ENCODE measurements around the gene SLCO4C1. TPM values are rescaled to one million over a fixed set of nuclear protein-coding genes. Genes with fewer than 3 reads are reported as not detected.
A peak's percentile ranks its signal among the peaks of the same experiment; 100 is the strongest.
"Not testable (repeated sequence)": the region's sequence is repeated elsewhere in the genome, so short reads cannot be mapped to it uniquely, and the experiment has no call there.

SLCO4C1 gene
- under 1 TPM; 0.16 to 0.24 TPM for total RNA-seq
- long read RNA-seq: 0 reads

DNA sequence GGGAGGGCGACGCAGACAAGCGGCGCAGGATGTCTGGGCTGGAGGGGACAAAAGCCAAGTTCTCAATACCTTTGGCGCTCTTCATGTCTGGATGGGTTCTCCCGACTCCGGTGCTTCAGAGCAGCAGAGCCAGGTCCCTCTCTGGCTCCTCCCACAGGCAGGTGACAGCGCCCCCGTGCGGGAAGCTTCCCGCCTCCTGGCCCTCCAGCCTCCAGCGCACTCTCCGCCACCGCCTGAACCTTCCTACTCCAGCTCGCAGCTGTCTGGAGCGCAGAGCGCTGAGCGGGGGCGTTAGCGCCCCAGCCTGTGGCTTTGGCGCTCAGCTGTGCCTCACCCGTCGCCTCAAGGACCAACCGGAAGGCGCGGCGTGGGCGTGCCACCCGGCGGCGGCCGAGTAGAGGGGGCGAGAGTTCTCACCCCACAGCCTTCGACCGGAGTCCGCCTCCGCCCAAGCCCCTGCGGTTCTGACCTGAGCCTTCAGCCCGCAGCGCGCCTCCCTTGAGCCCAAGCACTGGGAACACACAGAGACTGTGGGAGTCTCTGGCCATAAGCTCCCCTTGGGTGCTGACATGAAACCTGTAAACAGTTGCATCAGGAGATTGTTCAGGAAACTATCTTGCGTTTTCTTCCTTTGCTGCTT, at the start of gene SLCO4C1:
SLCO4C1 (minus strand) TSS at position 107 of the 640 bp plus-strand sequence; CDS start at position 85, 22 bp downstream.
- DNase-seq: peak; percentile 61
- ATAC-seq: peak; percentile 90 to 98
- intact Hi-C loops (cut with DNase I): no loop called here

GRCh38 chr5:102341681-102342288, 45.7 kb upstream of the SLCO4C1 start:
- DNase-seq (no peak), ATAC-seq (no peak)
- intact Hi-C loops (cut with DNase I): no loop called here

DNA sequence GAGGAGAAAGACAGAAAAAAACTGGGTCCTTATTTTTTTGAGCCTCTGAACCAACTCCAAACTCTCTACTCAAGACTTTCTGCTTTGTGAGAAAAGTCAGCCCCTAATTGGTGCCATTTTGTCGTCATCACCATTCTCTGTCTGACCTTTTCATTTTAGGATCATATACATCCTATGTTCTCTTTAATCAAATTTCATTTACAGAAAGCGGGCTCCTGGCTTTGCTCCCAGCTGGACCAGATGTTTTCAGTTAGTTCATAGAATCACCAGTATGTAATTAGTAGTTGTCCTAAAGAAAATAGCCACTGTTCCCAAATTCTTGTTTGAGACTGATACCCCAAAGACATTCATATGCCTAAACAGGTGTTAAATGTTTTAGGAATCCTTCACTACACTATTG, 28.6 kb upstream of the SLCO4C1 start:
- intact Hi-C loops (cut with DNase I): no loop called here
- ATAC-seq (no peak), DNase-seq (no peak)

GRCh38 chr5:102318801-102319200, 22.7 kb upstream of the SLCO4C1 start:
- ATAC-seq; intact Hi-C loops (cut with DNase I); DNase-seq: not testable (repeated sequence)

- no peak for DNase-seq
- intact Hi-C loops (cut with DNase I): no loop called here
- ATAC-seq: no peak
Measured at GRCh38 chr5:102314328-102314727, 18.2 kb upstream of the SLCO4C1 start.

GRCh38 chr5:102313912-102314311, 17.8 kb upstream of the SLCO4C1 start:
- intact Hi-C loops (cut with DNase I): no loop called here
- no peak for DNase-seq
- no peak for ATAC-seq

- DNase-seq: no peak
- intact Hi-C loops (cut with DNase I): no loop called here
- ATAC-seq: no peak
Measured at GRCh38 chr5:102312586-102313370, 16.7 kb upstream of the SLCO4C1 start.

GRCh38 chr5:102309586-102309985, 13.5 kb upstream of the SLCO4C1 start:
- ATAC-seq: no peak

DNA sequence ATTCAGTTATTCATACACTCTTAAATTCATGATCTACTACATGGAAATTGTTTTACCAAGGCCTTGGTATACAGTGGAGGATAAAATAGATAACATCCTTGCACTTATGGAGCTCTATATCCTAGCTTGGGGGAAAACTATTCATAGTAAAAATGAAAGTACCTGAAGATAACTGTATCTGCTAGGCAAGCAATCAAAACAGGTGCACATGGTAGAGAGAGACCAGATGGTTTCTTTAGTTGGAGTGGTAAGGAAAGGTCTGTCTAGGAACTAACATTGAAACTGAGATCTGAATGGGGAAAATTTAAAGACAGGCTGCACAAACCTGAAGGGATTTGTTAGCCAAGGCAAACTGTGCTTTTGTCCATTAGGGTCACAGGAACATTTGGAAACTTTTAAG, 11.1 kb upstream of the SLCO4C1 start:
- no peak for DNase-seq
- ATAC-seq: no peak
- intact Hi-C loops (cut with DNase I): no loop called here

More at GRCh38 chr5:102309586-102309985, 13.5 kb upstream of the SLCO4C1 start:
- intact Hi-C loops (cut with DNase I): no loop called here
- DNase-seq: no peak

GRCh38 chr5:102306121-102306520, 10.0 kb upstream of the SLCO4C1 start:
- no peak for ATAC-seq
- DNase-seq: no peak
- intact Hi-C loops (cut with DNase I): no loop called here

GRCh38 chr5:102295534-102296177, 428 bp downstream of the SLCO4C1 start:
- DNase-seq (no peak), ATAC-seq (peak in 1 of 2 donors; percentile 21)
- intact Hi-C loops (cut with DNase I): no loop called here

DNA sequence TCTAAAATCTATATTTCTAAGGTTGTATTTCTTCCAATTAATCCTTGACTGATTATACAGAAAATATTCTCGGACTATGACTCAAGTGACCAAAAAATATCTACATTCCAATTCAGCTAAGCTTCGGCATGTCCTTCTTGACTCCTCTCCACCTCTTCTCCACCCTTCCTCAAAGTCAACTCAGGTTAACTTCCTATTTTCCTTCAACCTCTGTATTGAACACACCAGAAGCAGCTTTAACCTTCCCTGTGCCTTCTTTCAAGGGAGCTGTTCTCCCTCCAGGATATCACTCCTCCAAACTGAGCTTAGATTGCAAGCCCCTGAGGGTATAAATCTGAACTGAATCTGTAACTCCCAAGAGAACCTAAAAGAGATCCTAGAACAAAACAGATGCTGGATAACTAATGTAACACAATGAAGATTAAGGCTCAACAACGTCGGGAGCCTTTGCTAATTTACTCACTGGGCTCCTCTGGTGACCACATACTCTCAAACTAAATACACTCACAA, 1.1 kb downstream of the SLCO4C1 start:
- intact Hi-C loops (cut with DNase I): no loop called here
- no peak for DNase-seq
- no peak for ATAC-seq

DNA sequence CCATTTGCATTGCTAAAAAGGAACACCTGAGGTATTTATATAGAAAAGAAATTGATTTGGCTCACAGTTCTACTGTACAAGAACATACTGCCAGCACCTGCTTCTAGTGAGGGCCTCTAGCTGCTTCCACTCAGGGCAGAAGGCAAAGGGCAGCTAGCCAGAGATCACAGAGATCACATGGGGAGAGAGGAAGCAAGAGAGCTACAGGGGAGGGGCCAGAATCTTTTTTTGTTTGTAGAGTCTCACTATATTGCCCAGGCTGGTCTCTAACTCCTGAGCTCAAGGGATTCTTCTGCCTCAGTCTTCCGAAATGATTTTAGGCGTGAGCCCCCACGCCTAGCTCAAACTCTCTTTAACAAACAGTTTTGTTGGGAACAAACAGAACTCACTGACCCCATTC, 6.1 kb downstream of the SLCO4C1 start:
- no peak for DNase-seq
- ATAC-seq: no peak
- intact Hi-C loops (cut with DNase I): no loop called here

- ATAC-seq: no peak
- no peak for DNase-seq
- intact Hi-C loops (cut with DNase I): no loop called here
Measured at GRCh38 chr5:102289251-102289899, 6.7 kb downstream of the SLCO4C1 start.

- no peak for ATAC-seq
- intact Hi-C loops (cut with DNase I): no loop called here
- no peak for DNase-seq
Measured at GRCh38 chr5:102288630-102289029, 7.5 kb downstream of the SLCO4C1 start.

DNA sequence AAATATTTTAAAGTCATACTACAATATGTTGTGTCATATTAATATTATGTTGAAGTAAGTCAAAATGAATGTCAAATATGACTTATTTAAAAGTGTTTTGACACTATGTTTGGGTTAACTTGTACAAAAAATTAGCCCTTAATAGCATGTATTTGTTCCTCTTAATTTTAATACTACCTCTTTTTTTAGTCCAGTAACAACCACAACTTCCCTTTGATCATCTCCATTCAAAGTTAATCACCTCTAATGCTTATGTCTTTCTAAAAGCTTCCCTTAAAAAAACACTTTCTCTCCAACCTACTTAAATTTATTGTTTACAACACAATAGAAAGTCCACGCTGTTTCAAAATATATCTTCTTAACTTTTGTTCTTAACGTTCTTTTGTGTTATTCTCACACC, 9.6 kb downstream of the SLCO4C1 start:
- ATAC-seq: no peak
- DNase-seq: no peak
- intact Hi-C loops (cut with DNase I): no loop called here

- intact Hi-C loops (cut with DNase I): no loop called here
- ATAC-seq (no peak), DNase-seq (no peak)
Measured at GRCh38 chr5:102283102-102283797, 12.8 kb downstream of the SLCO4C1 start.

GRCh38 chr5:102279711-102280110, 16.4 kb downstream of the SLCO4C1 start:
- intact Hi-C loops (cut with DNase I): no loop called here
- ATAC-seq: no peak
- no peak for DNase-seq

DNA sequence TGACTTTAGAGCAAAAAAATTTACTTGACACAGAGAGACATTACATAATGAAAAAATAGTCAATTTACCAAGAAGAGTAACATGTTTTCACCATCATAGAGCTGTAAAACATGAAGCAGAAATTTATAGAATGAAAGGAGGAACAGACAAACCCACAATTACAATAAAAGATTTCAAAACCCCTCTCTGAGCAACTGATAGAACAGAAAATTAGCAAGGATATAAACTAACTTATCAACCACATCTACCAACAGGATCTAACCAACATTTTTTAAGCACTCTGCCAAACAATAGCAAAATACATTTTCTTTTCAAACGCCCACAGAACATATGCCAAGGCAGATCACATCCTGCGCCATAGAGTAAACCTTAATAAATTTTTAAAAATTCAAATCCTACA, 17.9 kb downstream of the SLCO4C1 start:
- no peak for ATAC-seq
- intact Hi-C loops (cut with DNase I): no loop called here

More for the DNA sequence above, 17.9 kb downstream of the SLCO4C1 start:
- no peak for DNase-seq
